ENCODE measurements around the gene NAMPT. TPM values are rescaled to one million over a fixed set of nuclear protein-coding genes. Genes with fewer than 3 reads are reported as not detected.
A peak's percentile ranks its signal among the peaks of the same experiment; 100 is the strongest.
"Not testable (repeated sequence)": the region's sequence is repeated elsewhere in the genome, so short reads cannot be mapped to it uniquely, and the experiment has no call there.

Gene NAMPT
- total RNA-seq, 1 experiment from 2014 or later: 392 TPM

DNA sequence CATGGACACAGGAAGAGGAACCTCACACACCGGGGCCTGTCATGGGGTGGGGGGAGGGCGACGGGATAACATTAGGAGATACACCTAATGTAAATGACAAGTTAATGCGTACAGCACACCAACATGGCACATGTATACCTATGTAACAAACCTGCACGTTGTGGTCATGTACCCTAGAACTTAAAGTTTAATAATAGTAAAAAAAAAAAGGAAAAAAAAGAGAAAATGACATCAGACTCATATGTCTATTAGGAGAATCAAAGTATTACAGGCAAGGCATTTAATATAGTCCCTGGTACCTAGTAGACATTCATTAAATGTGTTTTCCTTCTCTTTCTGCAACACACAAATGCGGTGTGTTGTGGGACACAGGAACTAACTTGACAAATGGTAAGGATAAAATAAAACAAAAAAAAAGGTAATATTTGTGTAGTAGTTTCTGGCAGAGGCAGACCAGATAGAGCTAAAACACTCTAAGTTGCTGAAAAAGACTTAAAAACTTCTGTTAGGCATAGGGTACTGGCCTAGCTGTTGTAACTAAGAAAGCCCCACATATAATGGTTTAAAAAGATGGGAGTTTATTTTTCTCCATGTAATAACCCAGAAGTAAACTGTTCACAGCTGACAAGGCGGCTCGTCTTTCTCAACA lies 68.8 kb downstream of the NAMPT start:
- ChIA-PET CTCF (interaction anchor here (1.4 to 2.3 kb wide), 4 partner anchors 36 to 247 kb away, joined by 3 to 18 read pairs (median 8); no protein-coding TSS in a partner anchor), POLR2A (interaction anchor here (0.7 to 4.8 kb wide), 26 partner anchors 9 to 443 kb away, joined by 3 to 48 read pairs (median 6); partner anchors contain the start of gene NAMPT)
- TF ChIP-seq CTCF (IDR thresholded peaks at IDR 0.05; ENCODE audit: unreplicated experiment): no peak
- H3K9me3 Mint-ChIP-seq (ENCODE audit: unreplicated experiment): no peaks in the 10 kb centered on the region
- H3K27ac Mint-ChIP-seq (ENCODE audit: low read depth, unreplicated experiment): peak overlapping the region; percentile 82
- peak overlapping the region; percentile 66 for H3K4me3 Mint-ChIP-seq (ENCODE audit: unreplicated experiment)
- peaks cover 36% of the 10 kb centered on the region for H3K4me1 Mint-ChIP-seq (ENCODE audit: insufficient read depth, unreplicated experiment)
- DNase-seq (ENCODE audit: unreplicated experiment): no peak
- BruUV-seq (replicated peaks): TSS peak; percentile 76
- H3K36me3 Mint-ChIP-seq (ENCODE audit: insufficient read depth, unreplicated experiment): peaks cover 7% of the 10 kb centered on the region
- H3K27me3 Mint-ChIP-seq (ENCODE audit: insufficient read depth, unreplicated experiment): no peaks in the 10 kb centered on the region
- intact Hi-C loops (cut with micrococcal nuclease): no loop called here

DNA sequence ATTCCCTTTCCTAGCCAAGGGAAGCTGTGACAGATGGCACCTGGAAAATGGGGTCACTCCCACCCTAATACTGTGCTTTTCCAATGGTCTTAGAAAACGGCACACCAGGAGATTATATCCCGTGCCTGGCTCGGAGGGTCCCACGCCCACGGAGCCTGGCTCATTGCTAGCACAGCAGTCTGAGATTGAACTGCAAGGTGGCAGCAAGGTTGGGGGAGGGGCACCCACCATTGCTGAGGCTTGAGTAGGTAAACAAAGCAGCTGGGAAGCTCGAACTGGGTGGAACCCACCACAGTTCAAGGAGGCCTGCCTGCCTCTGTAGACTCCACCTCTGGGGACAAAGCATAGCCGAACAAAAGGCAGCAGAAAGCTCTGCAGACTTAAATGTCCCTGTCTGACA lies 75.8 kb downstream of the NAMPT start:
- H3K4me3 Mint-ChIP-seq (ENCODE audit: unreplicated experiment); H3K27ac Mint-ChIP-seq (ENCODE audit: low read depth, unreplicated experiment); H3K27me3 Mint-ChIP-seq (ENCODE audit: insufficient read depth, unreplicated experiment); DNase-seq (ENCODE audit: unreplicated experiment); H3K36me3 Mint-ChIP-seq (ENCODE audit: insufficient read depth, unreplicated experiment); BruUV-seq (replicated peaks); intact Hi-C loops (cut with micrococcal nuclease); H3K9me3 Mint-ChIP-seq (ENCODE audit: unreplicated experiment); H3K4me1 Mint-ChIP-seq (ENCODE audit: insufficient read depth, unreplicated experiment): not testable (repeated sequence)
- POLR2A ChIA-PET: interaction anchor here (1.1 kb wide), 1 partner anchor 15 kb away, joined by 3 read pairs; no protein-coding TSS in a partner anchor
- CTCF ChIA-PET: interaction anchor here (1.1 to 1.6 kb wide), 2 partner anchors 15 to 250 kb away, joined by 3 read pairs; no protein-coding TSS in a partner anchor

GRCh38 chr7:106206826-106207541 lies 77.8 kb downstream of the NAMPT start:
- Mint-ChIP-seq H3K27me3 (ENCODE audit: insufficient read depth, unreplicated experiment) (no peaks in the 10 kb centered on the region), H3K4me1 (ENCODE audit: insufficient read depth, unreplicated experiment) (peaks cover 12% of the 10 kb centered on the region), H3K27ac (ENCODE audit: low read depth, unreplicated experiment) (peak overlapping the region; percentile 23), H3K4me3 (ENCODE audit: unreplicated experiment) (no peak overlapping the region), H3K36me3 (ENCODE audit: insufficient read depth, unreplicated experiment) (no peaks in the 10 kb centered on the region), H3K9me3 (ENCODE audit: unreplicated experiment) (no peaks in the 10 kb centered on the region)
- no TSS peak for BruUV-seq (replicated peaks)
- ChIA-PET POLR2A (interaction anchor here (0.6 to 1.9 kb wide), 5 partner anchors 9 to 211 kb away, joined by 3 to 14 read pairs (median 4); no protein-coding TSS in a partner anchor), CTCF (interaction anchor here (0.5 to 1.5 kb wide), 5 partner anchors 29 to 256 kb away, joined by 3 to 5 read pairs (median 4); no protein-coding TSS in a partner anchor)
- peak; percentile 53 for DNase-seq (ENCODE audit: unreplicated experiment)
- no peak for TF ChIP-seq CTCF (IDR thresholded peaks at IDR 0.05; ENCODE audit: unreplicated experiment)
- intact Hi-C loops (cut with micrococcal nuclease): no loop called here

- intact Hi-C loops (cut with micrococcal nuclease): no loop called here
- Mint-ChIP-seq H3K36me3 (ENCODE audit: insufficient read depth, unreplicated experiment) (no peaks in the 10 kb centered on the region), H3K27ac (ENCODE audit: low read depth, unreplicated experiment) (no peak overlapping the region), H3K9me3 (ENCODE audit: unreplicated experiment) (no peaks in the 10 kb centered on the region), H3K4me3 (ENCODE audit: unreplicated experiment) (no peak overlapping the region), H3K27me3 (ENCODE audit: insufficient read depth, unreplicated experiment) (no peaks in the 10 kb centered on the region), H3K4me1 (ENCODE audit: insufficient read depth, unreplicated experiment) (peaks cover 12% of the 10 kb centered on the region)
- CTCF ChIA-PET: interaction anchor here (0.6 to 1.4 kb wide), 4 partner anchors 19 to 257 kb away, joined by 3 to 4 read pairs (median 4); no protein-coding TSS in a partner anchor
- peak; percentile 30 for DNase-seq (ENCODE audit: unreplicated experiment)
- no peak for TF ChIP-seq CTCF (IDR thresholded peaks at IDR 0.05; ENCODE audit: unreplicated experiment)
- no TSS peak for BruUV-seq (replicated peaks)
- POLR2A ChIA-PET: interaction anchor here (1.1 to 1.3 kb wide), 3 partner anchors 9 to 13 kb away, joined by 3 to 5 read pairs (median 3); no protein-coding TSS in a partner anchor
These were observed 79.1 kb downstream of the NAMPT start for GRCh38 chr7:106205621-106206222.

Measured in MCF 10A (cell line).